Uterus (tissue), 4 donors: ENCODE data around the gene CGNL1. TPM values are rescaled to one million over a fixed set of nuclear protein-coding genes. Genes with fewer than 3 reads are reported as not detected.

Experiments used
- DNase-seq, 2 donors: peaks; one replicate each; pipeline ENCODE4 v3.0.0-alpha.2; 2019 to 2020
- H3K27ac ChIP-seq, 2 donors: fragments of 200-600 bp; sonication (generic); 1 replicate in 1 of 2; 2 replicates in 1 of 2; pipeline ENCODE4 v1.5.1; 2016 to 2018
- H3K27me3 ChIP-seq, 2 donors: fragments of 200-600 bp; sonication (generic); one replicate each; pipeline ENCODE4 v1.5.1; 2018 to 2019; ENCODE audit warnings: control low read depth in 1 of 2
- H3K36me3 ChIP-seq, 2 donors: fragments of 200-600 bp; sonication (generic); one replicate each; pipeline ENCODE4 v1.5.1; 2019; ENCODE audit warnings: control low read depth in 1 of 2
- H3K4me1 ChIP-seq, 2 donors: fragments of 200-600 bp; sonication (generic); one replicate each; pipeline ENCODE4 v1.5.1; 2018 to 2019; ENCODE audit warnings: control low read depth in 1 of 2
- H3K4me3 ChIP-seq, 2 donors: fragments of 200-600 bp; sonication (generic); 1 replicate in 1 of 2; 2 replicates in 1 of 2; pipeline ENCODE4 v1.5.1; 2018 to 2019; ENCODE audit warnings: mild to moderate bottlenecking in 1 of 2
- H3K9me3 ChIP-seq, 2 donors: fragments of 200-600 bp; sonication (generic); one replicate each; pipeline ENCODE4 v1.5.1; 2019; ENCODE audit warnings: control low read depth in 1 of 2
- POLR2A ChIP-seq, 2 donors: fragments of 450-650 bp; IDR thresholded peaks; one replicate each; pipeline ENCODE4 v1.6.1; 2016; ENCODE audit warnings: antibody characterized with exemption in 2 of 2, mild to moderate bottlenecking in 1 of 2, moderate library complexity in 1 of 2
- intact Hi-C: fragments of 100-400 bp; cut with DNase I; formaldehyde crosslinking; loops from one replicate; pipeline ENCODE4 v1.15.1; 2023; ENCODE audit warnings: low total_unique reads
- total RNA-seq, 4 donors: library from RNA; depleted of rRNA in 3 of 4; stranded (reverse); fragments of >200 nt in 3 of 4; gene quantifications; one replicate each; pipeline versions ENCODE4 v1.1.0 to v1.2.4, GENCODE V29; 2014 to 2023
- TF ChIP-seq, protein P1 (sequence below), 4 experiments: fragments of 200-600 bp in 2 of 4; fragments of 450-650 bp in 2 of 4; sonication (generic) in 2 of 4; IDR thresholded peaks; one replicate each; pipeline ENCODE4 v1.5.1; 2016 to 2019; ENCODE audit warnings: antibody characterized with exemption in 4 of 4, mild to moderate bottlenecking in 2 of 4, moderate library complexity in 1 of 4
- donor health status: DM: yes; HTN: yes; CAD: no.

Gene CGNL1
- total RNA-seq, 4 donors from 2014 or later: 15.1 to 74.4 (median 31.7) TPM

DNA sequence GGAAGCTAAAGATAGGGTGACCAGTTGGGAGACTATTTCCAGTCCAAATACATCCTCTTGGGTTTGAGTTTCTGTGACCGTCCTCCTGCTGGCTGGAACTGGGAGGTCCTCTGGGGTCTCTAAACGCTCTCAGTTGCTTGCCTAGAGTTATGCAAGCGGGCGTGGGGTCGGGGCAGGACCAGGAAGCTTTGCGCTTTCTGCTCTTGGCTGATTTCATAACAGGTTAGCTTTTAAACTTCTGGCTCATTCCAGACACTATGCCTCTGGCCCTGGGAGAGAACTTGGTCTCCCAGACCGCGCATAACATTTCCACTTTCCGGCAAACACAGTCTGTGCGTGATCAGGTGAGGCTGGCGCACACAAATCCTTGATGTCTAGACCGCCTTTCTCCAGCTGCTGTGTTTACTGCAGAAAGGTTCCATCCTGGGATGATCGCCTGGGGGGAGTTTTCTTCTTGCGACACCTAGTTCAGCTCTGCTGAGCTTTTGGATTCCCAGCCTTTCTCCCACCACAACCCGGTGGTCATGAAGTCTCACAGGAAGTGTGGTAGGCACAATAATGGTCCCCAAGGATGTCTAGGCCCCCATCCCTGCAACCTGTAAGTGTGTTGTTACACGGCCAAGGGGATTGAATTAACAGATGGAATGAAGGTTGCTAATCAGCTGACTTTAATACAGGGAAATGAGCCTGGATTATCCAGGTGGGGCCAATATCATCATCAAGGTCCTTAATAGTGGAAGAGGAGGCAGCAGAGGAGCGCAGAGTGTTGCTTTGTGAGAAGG lies 23.6 kb upstream of the CGNL1 start:
- Histone ChIP-seq H3K27me3 (no peaks in the 10 kb centered on the region), H3K27ac (no peak overlapping the region), H3K9me3 (no peaks in the 10 kb centered on the region), H3K36me3 (no peaks in the 10 kb centered on the region), H3K4me3 (no peak overlapping the region), H3K4me1 (no peaks in the 10 kb centered on the region)
- DNase-seq: no peak
- no peak for TF ChIP-seq POLR2A (IDR thresholded peaks at IDR 0.05)
- TF ChIP-seq, protein P1, sequence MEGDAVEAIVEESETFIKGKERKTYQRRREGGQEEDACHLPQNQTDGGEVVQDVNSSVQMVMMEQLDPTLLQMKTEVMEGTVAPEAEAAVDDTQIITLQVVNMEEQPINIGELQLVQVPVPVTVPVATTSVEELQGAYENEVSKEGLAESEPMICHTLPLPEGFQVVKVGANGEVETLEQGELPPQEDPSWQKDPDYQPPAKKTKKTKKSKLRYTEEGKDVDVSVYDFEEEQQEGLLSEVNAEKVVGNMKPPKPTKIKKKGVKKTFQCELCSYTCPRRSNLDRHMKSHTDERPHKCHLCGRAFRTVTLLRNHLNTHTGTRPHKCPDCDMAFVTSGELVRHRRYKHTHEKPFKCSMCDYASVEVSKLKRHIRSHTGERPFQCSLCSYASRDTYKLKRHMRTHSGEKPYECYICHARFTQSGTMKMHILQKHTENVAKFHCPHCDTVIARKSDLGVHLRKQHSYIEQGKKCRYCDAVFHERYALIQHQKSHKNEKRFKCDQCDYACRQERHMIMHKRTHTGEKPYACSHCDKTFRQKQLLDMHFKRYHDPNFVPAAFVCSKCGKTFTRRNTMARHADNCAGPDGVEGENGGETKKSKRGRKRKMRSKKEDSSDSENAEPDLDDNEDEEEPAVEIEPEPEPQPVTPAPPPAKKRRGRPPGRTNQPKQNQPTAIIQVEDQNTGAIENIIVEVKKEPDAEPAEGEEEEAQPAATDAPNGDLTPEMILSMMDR (IDR thresholded peaks at IDR 0.05): no peak
- intact Hi-C loops: no loop called here

DNA sequence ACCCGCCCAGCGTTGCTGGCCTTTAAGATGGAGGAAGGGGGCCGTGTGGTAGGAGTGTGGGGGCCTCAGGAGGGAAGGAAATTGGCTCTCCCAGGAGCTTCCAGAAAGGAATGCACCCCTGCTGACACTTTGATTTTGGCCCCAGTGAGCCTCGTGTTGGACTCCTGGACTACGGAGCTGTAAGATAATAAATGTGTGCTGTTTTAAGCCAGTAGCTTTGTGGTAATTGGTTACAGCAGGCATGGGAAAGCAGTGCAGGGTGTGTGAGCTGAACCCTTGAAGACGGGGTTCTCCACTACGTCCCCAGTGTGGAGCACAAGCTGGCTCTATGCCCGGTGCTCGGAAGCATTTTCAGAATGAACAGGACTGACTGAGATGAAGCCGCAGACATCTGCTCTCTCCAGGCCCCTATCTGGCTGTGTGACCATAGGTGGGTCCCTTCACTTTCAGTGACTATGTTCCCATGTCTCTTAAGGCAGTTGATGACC lies 22.9 kb upstream of the CGNL1 start:
- H3K4me3 ChIP-seq: no peak overlapping the region
- DNase-seq: no peak
- H3K4me1 ChIP-seq: no peaks in the 10 kb centered on the region
- no peak overlapping the region for H3K27ac ChIP-seq
- H3K27me3 ChIP-seq: no peaks in the 10 kb centered on the region
- no peaks in the 10 kb centered on the region for H3K36me3 ChIP-seq
- TF ChIP-seq, protein P1 (IDR thresholded peaks at IDR 0.05): no peak
- TF ChIP-seq POLR2A (IDR thresholded peaks at IDR 0.05): no peak
- intact Hi-C loops: no loop called here
- no peaks in the 10 kb centered on the region for H3K9me3 ChIP-seq

DNA sequence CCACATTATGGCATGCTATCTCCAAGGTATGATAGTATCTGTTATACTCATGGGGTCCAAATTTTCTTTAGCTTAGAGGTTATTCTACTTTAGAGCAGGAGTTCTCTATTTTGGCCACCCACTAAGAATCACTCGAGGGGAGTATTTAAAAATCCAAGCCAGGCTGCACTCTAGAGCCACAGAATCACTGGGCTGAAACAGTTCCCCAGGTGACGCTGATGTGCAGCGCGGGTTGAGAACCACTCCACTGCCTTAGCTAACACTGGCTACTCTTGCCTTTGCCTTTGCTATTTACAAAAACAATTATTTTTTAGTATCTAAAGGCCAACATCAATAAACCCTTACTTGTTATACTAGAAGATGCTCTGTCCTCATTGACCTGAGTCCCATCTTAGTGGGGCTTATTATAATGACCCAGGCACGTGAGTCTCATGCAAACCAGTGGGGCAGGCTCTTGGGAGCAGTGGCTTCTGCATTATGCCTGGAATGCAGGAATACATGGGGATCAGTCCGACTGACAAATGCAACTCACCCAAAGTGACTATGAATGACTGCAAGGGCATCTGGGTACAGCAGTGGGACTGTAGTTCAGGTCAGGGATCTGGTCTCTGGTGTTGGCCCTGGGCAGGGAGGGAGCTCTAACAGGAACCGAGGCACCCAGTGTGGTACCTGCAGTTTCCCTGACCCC lies 21.7 kb upstream of the CGNL1 start:
- no peak for DNase-seq
- Histone ChIP-seq H3K27ac (no peak overlapping the region), H3K4me1 (no peaks in the 10 kb centered on the region), H3K36me3 (no peaks in the 10 kb centered on the region), H3K9me3 (no peaks in the 10 kb centered on the region), H3K27me3 (no peaks in the 10 kb centered on the region), H3K4me3 (no peak overlapping the region)
- intact Hi-C loops: no loop called here
- no peak for TF ChIP-seq POLR2A (IDR thresholded peaks at IDR 0.05)
- TF ChIP-seq, protein P1 (IDR thresholded peaks at IDR 0.05): no peak

DNA sequence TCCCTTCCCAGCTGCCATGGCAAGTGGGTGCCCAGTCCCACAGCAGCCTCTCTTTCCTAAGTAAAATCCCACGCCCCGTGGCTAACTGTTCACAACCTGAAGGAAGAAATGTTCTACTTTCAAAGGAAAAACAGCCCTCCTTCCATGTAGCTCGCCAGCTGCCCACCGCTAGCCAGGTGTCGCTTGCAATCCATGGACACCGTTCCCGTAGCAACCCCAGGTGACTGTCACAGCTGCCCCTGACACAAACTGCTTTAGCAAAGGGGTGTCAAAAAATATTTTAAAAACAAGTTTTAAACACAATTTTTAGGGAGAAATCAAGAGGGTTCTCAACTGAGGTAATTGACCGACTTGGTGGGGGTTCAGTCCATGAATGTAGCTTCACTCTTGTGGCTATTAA lies 21.0 kb upstream of the CGNL1 start:
- no peaks in the 10 kb centered on the region for H3K9me3 ChIP-seq
- H3K36me3 ChIP-seq: no peaks in the 10 kb centered on the region
- H3K27ac ChIP-seq: no peak overlapping the region
- no peak overlapping the region for H3K4me3 ChIP-seq
- no peaks in the 10 kb centered on the region for H3K27me3 ChIP-seq
- no peak for DNase-seq
- TF ChIP-seq, protein P1 (IDR thresholded peaks at IDR 0.05): no peak
- intact Hi-C loops: no loop called here
- H3K4me1 ChIP-seq: no peaks in the 10 kb centered on the region

DNA sequence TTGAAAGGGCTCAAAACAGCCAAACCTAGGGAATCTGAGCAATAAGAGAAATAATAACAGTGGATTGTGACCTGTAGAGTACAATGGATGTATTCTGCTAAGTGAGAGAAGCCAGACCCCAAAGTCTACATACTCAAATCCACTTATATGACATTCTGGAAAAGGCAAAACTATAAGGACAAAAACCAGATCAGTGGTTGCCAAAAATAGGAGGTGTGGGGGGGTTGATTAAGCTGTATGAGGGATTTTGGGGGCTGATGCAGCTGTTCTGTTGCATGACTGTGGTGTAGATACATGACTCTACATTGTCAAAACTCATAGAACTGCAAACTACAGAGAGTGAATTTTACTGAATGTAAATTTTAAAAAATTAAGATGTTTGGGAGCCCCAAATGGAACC lies 20.1 kb upstream of the CGNL1 start:
- no peak overlapping the region for H3K4me3 ChIP-seq
- H3K9me3 ChIP-seq: no peaks in the 10 kb centered on the region
- H3K27me3 ChIP-seq: no peaks in the 10 kb centered on the region
- TF ChIP-seq POLR2A (IDR thresholded peaks at IDR 0.05): no peak
- TF ChIP-seq, protein P1 (IDR thresholded peaks at IDR 0.05): no peak
- H3K4me1 ChIP-seq: no peaks in the 10 kb centered on the region
- no peak overlapping the region for H3K27ac ChIP-seq
- intact Hi-C loops: no loop called here
- no peak for DNase-seq
- no peaks in the 10 kb centered on the region for H3K36me3 ChIP-seq
